ENCODE results near the gene ATP13A1. TPM values are rescaled to one million over a fixed set of nuclear protein-coding genes. Genes with fewer than 3 reads are reported as not detected.
A peak's percentile ranks its signal among the peaks of the same experiment; 100 is the strongest.
"Not testable (repeated sequence)": the region's sequence is repeated elsewhere in the genome, so short reads cannot be mapped to it uniquely, and the experiment has no call there.

The ATP13A1 gene
- 30.2 TPM for polyA plus RNA-seq (2013, experiment 1 of 2; ENCODE audit: insufficient read length)
- 32.2 TPM for polyA plus RNA-seq (2013, experiment 2 of 2; ENCODE audit: insufficient read length)

- DNase-seq: peak; percentile 98
Observed at GRCh38 chr19:19663256-19664120, at the start of gene ATP13A1. Gene ATP13A1, minus strand, starts transcription at chr19:19663676. Its CDS starts 10 bp downstream, at chr19:19663666.

DNA sequence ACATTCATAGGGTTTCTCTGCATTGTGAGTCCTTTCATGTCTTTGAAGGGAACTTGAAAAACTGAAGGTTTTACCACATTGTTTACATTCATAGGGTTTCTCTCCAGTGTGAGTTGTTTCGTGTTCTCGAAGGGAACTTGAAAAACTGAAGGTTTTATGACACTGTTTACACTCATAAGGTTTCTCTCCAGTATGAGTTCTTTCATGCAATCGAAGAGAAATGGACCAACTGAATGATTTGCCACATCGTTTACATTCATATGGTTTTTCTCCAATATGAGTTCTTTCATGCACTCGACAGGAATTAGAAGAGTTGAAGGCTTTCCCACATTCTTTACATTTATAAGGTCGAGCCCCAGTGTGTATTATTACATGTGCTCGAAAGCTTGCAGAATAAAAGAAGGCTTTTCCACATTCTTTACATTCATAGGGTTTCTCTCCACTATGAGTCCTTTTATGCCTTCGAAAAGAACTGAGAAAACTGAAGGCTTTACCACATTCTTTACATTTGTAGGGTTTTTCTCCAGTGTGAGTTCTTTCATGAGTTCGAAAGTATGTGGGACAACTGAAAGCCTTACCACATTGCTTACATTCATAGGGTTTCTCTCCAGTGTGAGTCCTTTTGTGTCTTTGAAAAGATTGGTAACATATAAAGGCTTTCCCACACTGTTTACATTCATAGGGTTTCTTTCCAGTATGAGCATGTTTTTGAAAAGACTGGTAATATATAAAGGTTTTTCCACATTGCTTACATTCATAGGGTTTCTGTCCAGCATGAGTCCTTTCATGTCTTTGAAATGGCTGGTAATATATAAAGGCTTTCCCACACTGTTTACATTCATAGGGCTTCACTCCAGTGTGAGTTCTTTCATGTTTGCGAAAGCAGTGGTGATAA is 48.7 kb upstream of the ATP13A1 start:
- DNase-seq: no peak

DNA sequence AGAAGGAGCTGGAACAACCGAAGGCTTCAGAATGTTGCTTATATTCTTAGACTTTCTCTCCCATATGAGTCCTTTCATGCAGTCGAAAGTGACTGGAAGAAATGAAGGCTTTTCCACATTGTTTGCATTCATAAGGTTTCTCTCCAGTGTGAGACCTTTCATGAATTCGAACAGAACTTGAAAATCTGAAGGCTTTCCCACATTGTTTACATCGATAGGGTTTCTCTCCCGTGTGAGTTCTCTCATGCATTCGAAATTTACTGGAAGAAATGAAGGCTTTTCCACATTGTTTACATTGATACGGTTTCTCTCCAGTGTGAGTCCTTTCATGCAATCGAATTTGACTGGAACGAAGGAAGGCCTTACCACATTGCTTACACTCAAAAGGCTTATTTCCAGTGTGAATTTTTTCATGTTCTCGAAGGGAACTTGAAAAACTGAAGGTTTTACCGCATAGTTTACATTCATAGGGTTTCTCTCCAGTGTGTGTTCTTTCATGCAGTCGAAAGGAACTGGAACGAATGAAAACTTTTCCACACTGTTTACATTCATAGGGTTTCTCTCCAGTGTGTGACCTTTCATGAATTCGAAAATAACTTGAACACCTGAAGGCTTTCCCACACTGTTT is 47.9 kb upstream of the ATP13A1 start:
- DNase-seq: no peak

DNA sequence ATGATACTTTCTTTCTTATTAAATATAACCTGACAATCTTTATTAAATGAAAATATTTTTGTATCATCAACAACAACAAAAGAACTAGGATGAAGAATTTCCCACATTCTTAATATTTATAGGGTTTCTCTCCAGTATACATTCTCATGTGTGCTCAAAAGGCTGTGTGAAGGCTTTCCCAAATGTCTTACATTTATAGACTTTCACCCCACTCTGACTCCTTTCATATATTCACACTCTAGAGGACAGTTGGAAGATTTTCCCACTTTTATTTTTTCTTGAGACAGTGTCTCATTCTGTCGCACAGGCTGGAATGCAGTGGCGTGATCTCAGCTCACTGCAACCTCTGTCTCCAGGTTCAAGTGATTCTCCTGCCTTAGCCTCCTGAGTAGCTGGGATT is 47.0 kb upstream of the ATP13A1 start:
- DNase-seq: no peak

GRCh38 chr19:19704836-19705235 is 41.4 kb upstream of the ATP13A1 start:
- DNase-seq: no peak

- not testable (repeated sequence) for DNase-seq
Observed at GRCh38 chr19:19700493-19700892, 37.0 kb upstream of the ATP13A1 start.

DNA sequence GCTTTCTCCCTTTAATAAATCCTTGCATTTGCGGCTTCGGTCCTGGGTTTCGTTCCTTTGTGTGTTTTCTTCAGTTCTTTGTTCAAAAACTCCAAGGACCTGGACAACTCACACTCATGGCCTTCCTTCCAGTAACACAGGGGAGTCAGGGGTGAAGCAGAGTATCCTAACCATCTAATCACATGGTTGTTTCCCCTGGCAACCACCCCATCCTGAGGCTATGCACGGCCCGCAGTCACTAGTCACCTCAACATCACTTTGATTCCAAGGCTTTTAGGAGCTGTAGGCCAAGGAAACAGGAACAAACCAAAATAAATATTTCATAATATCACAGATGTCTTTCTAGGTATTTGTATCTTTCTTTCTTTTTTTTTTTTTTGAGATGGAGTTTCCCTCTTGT is 34.1 kb upstream of the ATP13A1 start:
- DNase-seq: no peak

DNA sequence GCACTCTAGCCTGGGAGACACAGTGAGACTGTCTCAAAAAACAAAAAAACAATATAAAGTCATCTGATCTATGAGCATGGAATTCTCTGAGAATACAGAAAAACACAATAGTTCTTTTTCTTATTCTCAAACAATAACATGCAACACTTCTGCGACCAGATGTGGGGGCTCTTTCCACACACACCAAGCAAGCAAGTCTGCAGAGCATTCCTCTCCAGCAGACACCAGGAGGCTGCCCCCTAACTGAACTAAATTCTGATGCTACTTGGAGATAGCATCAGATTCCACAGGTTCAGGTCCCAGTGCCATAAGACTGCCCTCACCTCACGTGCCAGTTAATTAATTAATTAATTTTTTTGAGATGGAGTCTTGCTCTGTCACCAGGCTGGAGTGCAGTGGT is 32.9 kb upstream of the ATP13A1 start:
- no peak for DNase-seq

GRCh38 chr19:19691683-19692082 is 28.2 kb upstream of the ATP13A1 start:
- DNase-seq: no peak

DNA sequence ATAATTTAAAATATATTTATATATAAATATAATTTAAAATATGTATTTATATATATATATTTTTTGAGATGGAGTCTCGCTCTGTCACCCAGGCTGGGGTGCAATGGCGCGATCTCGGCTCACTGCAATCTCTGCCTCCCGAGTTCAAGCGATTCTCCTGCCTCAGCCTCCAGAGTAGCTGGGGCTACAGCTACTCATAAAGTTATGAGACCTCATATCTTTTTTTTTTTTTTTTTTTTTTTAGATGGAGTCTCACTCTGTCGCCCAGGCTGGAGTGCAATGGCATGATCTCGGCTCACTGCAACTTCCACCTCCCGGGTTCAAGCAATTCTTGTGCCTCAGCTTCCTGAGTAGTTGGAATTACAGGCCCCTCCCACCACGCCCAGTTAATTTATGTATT is 25.5 kb upstream of the ATP13A1 start:
- DNase-seq: not testable (repeated sequence)

DNA sequence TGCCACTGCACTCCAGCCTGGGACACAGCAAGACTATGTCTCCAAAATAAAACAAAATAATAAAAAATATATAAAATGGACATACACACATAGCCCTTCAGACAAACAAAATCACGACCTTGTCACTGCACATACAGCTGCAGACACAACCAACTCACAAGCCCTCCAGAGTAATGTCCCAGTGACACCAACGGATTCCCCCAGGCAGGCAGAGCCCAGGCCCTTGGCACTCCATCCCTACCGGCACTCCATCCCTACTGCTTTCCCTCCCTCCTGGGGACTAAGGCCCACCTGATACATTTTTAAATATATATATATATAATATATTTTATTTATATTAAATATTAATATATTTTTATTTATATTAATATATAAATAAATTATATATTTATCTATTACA is 23.6 kb upstream of the ATP13A1 start:
- DNase-seq: no peak

GRCh38 chr19:19686580-19686979 is 23.1 kb upstream of the ATP13A1 start:
- DNase-seq: no peak

- DNase-seq: not testable (repeated sequence)
Observed at GRCh38 chr19:19686119-19686518, 22.6 kb upstream of the ATP13A1 start.

DNA sequence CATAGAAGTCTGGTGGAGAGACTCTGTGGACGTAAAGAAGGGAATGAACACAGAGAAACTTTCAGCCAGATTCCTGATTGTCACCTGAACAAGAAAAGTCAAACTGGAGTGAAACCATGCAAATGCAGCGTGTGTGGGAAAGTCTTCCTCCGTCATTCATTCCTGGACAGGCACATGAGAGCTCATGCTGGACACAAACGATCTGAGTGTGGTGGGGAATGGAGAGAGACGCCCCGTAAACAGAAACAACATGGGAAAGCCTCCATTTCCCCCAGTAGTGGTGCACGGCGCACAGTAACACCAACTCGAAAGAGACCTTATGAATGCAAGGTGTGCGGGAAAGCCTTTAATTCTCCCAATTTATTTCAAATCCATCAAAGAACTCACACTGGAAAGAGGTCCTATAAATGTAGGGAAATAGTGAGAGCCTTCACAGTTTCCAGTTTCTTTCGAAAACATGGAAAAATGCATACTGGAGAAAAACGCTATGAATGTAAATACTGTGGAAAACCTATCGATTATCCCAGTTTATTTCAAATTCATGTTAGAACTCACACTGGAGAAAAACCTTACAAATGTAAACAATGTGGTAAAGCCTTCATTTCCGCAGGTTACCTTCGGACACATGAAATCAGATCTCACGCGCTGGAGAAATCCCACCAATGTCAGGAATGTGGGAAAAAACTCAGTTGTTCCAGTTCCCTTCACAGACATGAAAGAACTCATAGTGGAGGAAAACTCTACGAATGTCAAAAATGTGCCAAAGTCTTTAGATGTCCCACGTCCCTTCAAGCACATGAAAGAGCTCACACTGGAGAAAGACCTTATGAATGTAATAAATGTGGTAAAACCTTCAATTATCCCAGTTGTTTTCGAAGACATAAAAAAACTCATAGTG is 15.9 kb upstream of the ATP13A1 start:
- DNase-seq: no peak

DNA sequence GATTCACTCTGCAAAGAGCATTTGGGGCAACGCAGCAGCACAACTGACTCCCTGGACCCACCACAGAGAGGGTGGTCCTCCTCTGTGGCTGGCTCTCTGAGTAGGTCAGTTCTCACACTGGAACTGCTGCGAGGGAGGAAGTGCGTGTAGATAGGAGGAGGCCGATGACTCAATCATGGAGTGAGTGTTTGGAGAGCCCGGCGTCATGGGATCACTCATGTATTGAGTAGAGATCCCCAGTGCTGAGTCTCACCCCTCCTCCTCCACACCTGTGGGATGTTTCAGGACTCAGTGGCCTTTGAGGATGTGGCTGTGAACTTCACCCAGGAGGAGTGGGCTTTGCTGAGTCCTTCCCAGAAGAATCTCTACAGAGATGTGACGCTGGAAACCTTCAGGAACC is 14.1 kb upstream of the ATP13A1 start:
- no peak for DNase-seq

- no peak for DNase-seq
Observed at GRCh38 chr19:19674315-19674714, 10.8 kb upstream of the ATP13A1 start.

GRCh38 chr19:19672816-19673215 is 9.3 kb upstream of the ATP13A1 start:
- DNase-seq: no peak

DNA sequence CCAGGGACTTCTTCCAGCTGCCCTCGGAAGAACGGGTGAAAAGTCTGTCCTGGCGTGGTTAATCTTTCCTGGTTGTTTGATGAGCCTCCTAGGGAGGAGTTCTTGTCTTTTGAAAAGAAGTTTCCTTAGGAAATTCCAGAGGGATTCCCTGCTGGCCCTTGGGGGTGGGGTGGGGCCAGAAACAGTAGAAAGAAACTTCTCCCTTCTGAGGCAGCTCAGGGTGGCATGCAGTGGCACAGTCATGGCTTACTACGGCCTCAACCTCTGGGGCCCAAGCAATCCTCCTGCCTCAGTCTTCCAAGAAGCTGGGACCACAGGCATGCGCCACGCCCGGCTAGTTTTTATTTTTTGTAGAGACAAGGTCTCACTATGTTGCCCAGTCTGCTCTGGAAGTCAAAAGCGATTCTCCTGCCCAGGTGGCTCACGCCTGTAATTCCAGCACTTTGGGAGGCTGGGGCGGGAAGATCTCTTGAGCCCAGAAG is 6.6 kb upstream of the ATP13A1 start:
- no peak for DNase-seq

GRCh38 chr19:19668230-19669012 is 4.9 kb upstream of the ATP13A1 start, which contains the start of gene ZNF101:
Gene ZNF101, plus strand, starts transcription at chr19:19668839. Its CDS starts 125 bp downstream, at chr19:19668964.
- peak; percentile 89 for DNase-seq

DNA sequence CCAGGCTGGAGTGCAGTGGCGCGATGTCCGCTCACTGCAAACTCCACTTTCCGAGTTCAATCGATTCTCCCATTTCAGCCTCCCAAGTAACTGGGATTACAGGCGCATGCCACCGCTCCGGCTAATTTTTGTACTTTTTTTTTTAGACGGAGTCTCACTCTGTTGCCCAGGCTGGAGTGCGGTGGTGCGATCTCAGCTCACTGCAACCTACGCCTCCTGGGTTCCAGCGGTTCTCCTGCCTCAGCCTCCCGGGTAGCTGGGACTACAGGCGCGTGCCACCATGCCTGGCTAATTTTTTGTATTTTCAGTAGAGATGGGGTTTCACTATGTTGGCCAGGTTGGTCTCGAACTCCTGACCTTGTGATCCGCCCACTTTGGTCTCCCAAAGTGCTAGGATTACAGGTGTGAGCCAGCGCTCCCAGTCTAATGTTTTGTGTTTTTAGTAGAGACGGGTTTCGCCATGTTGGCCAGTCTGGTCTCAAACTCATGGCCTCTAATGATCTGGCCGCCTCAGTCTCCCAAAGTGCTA is 2.0 kb upstream of the ATP13A1 start:
- not testable (repeated sequence) for DNase-seq
